CD8-positive, alpha-beta memory T cell (primary cell): ENCODE results near the gene NPTX2. TPM values are rescaled to one million over a fixed set of nuclear protein-coding genes. Genes with fewer than 3 reads are reported as not detected.
"Not testable (repeated sequence)": the region's sequence is repeated elsewhere in the genome, so short reads cannot be mapped to it uniquely, and the experiment has no call there.

Experiments
- CTCF ChIA-PET: fragments of 350-600 bp; sonication (Branson Sonifier 250); formaldehyde crosslinking; loops from one replicate; lab custom pipeline; 2021; ENCODE audit warnings: antibody characterized with exemption; lab: Charles Lee
- POLR2A ChIA-PET: fragments of 350-600 bp; sonication (Branson Sonifier 250); formaldehyde crosslinking; loops from one replicate; lab custom pipeline; 2021; ENCODE audit warnings: antibody characterized with exemption; lab: Charles Lee
- DNase-seq, 5 donors: peaks; one replicate each; pipeline versions ENCODE4 v3.0.0 to v3.0.0-alpha.2; 2020 to 2022; ENCODE audit warnings: mixed read lengths in 1 of 5
- H3K27ac ChIP-seq: one replicate; pipeline ENCODE4 v1.7.0; 2013; ENCODE audit warnings: low read depth, mild to moderate bottlenecking, low read length, moderate library complexity
- H3K27me3 ChIP-seq: 2 replicates; pipeline ENCODE4 v1.7.0; 2013; ENCODE audit warnings: low read length, mild to moderate bottlenecking; ENCODE audit not compliant: insufficient read depth, poor library complexity, severe bottlenecking
- H3K36me3 ChIP-seq: 2 replicates; pipeline ENCODE4 v1.7.0; 2013; ENCODE audit warnings: mild to moderate bottlenecking, low read length, moderate library complexity; ENCODE audit not compliant: insufficient read depth
- H3K4me1 ChIP-seq: 2 replicates; pipeline ENCODE4 v1.7.0; 2013; ENCODE audit warnings: mild to moderate bottlenecking, low read length, moderate library complexity; ENCODE audit not compliant: insufficient read depth
- H3K4me3 ChIP-seq: 2 replicates; pipeline ENCODE4 v1.7.0; 2013; ENCODE audit warnings: mild to moderate bottlenecking, low read length
- H3K9me3 ChIP-seq: 2 replicates; pipeline ENCODE4 v1.7.0; 2013; ENCODE audit warnings: mild to moderate bottlenecking, low read length
- H3K27ac Mint-ChIP-seq, 8 donors: one replicate each; pipeline ENCODE4 v1.8.0; 2020 to 2021; ENCODE audit warnings: mixed read lengths in 8 of 8, mild to moderate bottlenecking in 6 of 8, inconsistent platforms in 3 of 8, moderate library complexity in 3 of 8
- H3K27me3 Mint-ChIP-seq, 2 donors: one replicate each; pipeline ENCODE4 v1.8.0; 2020 to 2021; ENCODE audit warnings: mixed read lengths in 2 of 2, mild to moderate bottlenecking in 1 of 2, moderate library complexity in 1 of 2
- H3K36me3 Mint-ChIP-seq, 3 donors: one replicate each; pipeline ENCODE4 v1.8.0; 2020 to 2021; ENCODE audit warnings: mixed read lengths in 3 of 3, inconsistent platforms in 1 of 3, mild to moderate bottlenecking in 1 of 3
- H3K4me1 Mint-ChIP-seq, 3 donors: one replicate each; pipeline ENCODE4 v1.8.0; 2020 to 2021; ENCODE audit warnings: mixed read lengths in 3 of 3, inconsistent platforms in 1 of 3, mild to moderate bottlenecking in 1 of 3
- H3K4me3 Mint-ChIP-seq, 7 donors: one replicate each; pipeline ENCODE4 v1.8.0; 2020 to 2021; ENCODE audit warnings: mixed read lengths in 7 of 7, mild to moderate bottlenecking in 6 of 7, moderate library complexity in 4 of 7, inconsistent platforms in 2 of 7
- H3K9me3 Mint-ChIP-seq, 5 donors: one replicate each; pipeline ENCODE4 v1.8.0; 2020 to 2022; ENCODE audit warnings: mixed read lengths in 5 of 5, mild to moderate bottlenecking in 3 of 5, moderate library complexity in 2 of 5, inconsistent platforms in 1 of 5
- polyA plus RNA-seq: library from polyadenylated mRNA; unstranded; fragments of 300-500 nt; fragmentation: Illumina TruSeq; gene quantifications from one replicate; pipeline ENCODE4 v1.2.3, GENCODE V29; 2021
- total RNA-seq, 2 experiments: library from RNA; stranded (reverse); gene quantifications; one replicate each; pipeline ENCODE4 v1.2.3, GENCODE V29; 2021

NPTX2 gene, protein sequence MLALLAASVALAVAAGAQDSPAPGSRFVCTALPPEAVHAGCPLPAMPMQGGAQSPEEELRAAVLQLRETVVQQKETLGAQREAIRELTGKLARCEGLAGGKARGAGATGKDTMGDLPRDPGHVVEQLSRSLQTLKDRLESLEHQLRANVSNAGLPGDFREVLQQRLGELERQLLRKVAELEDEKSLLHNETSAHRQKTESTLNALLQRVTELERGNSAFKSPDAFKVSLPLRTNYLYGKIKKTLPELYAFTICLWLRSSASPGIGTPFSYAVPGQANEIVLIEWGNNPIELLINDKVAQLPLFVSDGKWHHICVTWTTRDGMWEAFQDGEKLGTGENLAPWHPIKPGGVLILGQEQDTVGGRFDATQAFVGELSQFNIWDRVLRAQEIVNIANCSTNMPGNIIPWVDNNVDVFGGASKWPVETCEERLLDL
- not detected for total RNA-seq
- 0.16 TPM for polyA plus RNA-seq

DNA sequence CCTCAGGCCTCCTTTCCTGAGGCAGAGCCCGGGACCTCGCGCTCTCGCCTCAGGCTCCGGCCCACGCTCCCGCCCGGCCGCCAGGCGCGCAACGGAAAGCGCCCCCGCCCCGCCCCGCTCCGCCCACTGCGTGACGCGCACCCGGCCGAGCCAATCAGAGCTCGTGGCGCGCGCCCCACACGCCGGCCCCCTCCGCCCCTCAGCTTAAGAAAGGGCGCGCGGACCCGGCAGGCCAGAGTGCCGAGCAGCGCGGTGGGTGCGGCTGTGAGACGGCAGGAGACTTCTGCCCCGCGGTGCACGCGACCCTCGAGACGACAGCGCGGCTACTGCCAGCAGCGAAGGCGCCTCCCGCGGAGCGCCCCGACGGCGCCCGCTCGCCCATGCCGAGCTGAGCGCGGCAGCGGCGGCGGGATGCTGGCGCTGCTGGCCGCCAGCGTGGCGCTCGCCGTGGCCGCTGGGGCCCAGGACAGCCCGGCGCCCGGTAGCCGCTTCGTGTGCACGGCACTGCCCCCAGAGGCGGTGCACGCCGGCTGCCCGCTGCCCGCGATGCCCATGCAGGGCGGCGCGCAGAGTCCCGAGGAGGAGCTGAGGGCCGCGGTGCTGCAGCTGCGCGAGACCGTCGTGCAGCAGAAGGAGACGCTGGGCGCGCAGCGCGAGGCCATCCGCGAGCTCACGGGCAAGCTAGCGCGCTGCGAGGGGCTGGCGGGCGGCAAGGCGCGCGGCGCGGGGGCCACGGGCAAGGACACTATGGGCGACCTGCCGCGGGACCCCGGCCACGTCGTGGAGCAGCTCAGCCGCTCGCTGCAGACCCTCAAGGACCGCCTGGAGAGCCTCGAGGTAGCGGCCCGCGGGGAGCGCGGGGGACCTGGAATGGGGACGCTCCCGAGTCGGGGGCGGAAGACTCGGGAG, at the start of gene NPTX2:
TSS of gene NPTX2 (plus strand) at position 235 of the 909 bp plus-strand sequence. CDS start at position 412, 177 bp downstream.
- H3K36me3 ChIP-seq: no peaks in the 10 kb centered on the region
- H3K27ac Mint-ChIP-seq: no peak within 1 kb of the TSS
- peaks cover 22 to 61% of the 10 kb centered on the region in 2 donors for H3K27me3 Mint-ChIP-seq
- H3K9me3 ChIP-seq: no peaks in the 10 kb centered on the region
- H3K4me3 ChIP-seq: no peak within 1 kb of the TSS
- H3K36me3 Mint-ChIP-seq: no peaks in the 10 kb centered on the region
- H3K4me3 Mint-ChIP-seq: peak within 1 kb of the TSS in 1 of 7 donors; percentile 15
- DNase-seq: no peak
- peaks cover 0 to 6% (median 4%) of the 10 kb centered on the region in 5 donors for H3K9me3 Mint-ChIP-seq
- CTCF ChIA-PET: no interaction called here
- H3K27me3 ChIP-seq: no peaks in the 10 kb centered on the region
- no peak within 1 kb of the TSS for H3K27ac ChIP-seq
- H3K4me1 ChIP-seq: no peaks in the 10 kb centered on the region
- peaks cover 7 to 8% (median 7%) of the 10 kb centered on the region in 3 donors for H3K4me1 Mint-ChIP-seq
- POLR2A ChIA-PET: no interaction called here

DNA sequence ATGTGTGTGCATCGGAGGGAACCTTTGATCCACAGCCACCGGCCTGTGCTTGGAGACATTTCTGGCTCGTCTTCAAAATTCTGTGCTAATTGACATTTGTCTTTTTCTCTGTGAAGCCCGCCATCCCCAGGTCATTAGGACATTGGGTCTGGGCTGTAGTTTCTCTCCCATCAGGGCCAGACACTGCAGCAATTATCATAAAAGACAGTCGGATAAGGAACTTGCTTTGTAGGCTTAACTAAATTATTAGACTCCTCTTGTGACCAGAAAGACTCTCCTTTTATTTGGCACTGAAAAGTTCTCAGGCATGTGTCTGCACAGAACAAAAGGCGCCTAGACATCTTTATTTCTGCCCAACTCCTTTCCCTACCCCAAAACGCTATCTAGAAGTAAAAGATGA, 49.1 kb upstream of the NPTX2 start:
- H3K4me3 Mint-ChIP-seq: no peak overlapping the region
- H3K9me3 Mint-ChIP-seq: peaks cover 0 to 11% (median 2%) of the 10 kb centered on the region in 5 donors
- no peaks in the 10 kb centered on the region for H3K27me3 ChIP-seq
- H3K4me3 ChIP-seq: no peak overlapping the region
- no peaks in the 10 kb centered on the region for H3K4me1 Mint-ChIP-seq
- H3K27ac ChIP-seq: no peak overlapping the region
- no peak overlapping the region for H3K27ac Mint-ChIP-seq
- no peaks in the 10 kb centered on the region for H3K36me3 ChIP-seq
- ChIA-PET CTCF (no interaction called here), POLR2A (no interaction called here)
- no peaks in the 10 kb centered on the region for H3K9me3 ChIP-seq
- no peaks in the 10 kb centered on the region for H3K4me1 ChIP-seq
- H3K27me3 Mint-ChIP-seq: peaks cover 12 to 22% of the 10 kb centered on the region in 2 donors
- peaks cover 0 to 4% (median 0%) of the 10 kb centered on the region in 3 donors for H3K36me3 Mint-ChIP-seq
- no peak for DNase-seq

DNA sequence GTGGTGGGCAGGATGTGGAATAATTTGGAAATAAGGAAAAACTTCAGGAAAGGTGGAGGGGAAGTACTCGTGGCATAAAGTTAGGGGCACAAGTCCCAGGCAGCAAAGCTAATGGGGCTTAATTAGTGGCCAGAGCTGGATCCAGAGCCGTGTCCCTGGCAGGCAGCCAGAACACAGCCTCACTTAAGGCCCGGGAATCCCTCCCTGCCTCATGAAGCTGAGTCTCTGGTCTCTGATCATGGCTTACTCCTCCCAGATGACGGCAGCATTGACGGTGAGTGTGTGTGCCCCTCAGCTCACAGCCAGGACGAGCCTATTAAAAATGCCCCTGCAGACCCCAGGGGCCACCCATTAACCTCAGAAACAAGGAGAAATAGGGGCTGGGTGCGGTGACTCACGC, 48.2 kb upstream of the NPTX2 start:
- no peaks in the 10 kb centered on the region for H3K9me3 ChIP-seq
- Mint-ChIP-seq H3K36me3 (peaks cover 0 to 4% (median 0%) of the 10 kb centered on the region in 3 donors), H3K9me3 (peaks cover 0 to 12% (median 2%) of the 10 kb centered on the region in 5 donors), H3K4me1 (no peaks in the 10 kb centered on the region), H3K27me3 (peaks cover 13 to 18% of the 10 kb centered on the region in 2 donors), H3K4me3 (no peak overlapping the region), H3K27ac (no peak overlapping the region)
- no peak overlapping the region for H3K27ac ChIP-seq
- H3K36me3 ChIP-seq: no peaks in the 10 kb centered on the region
- POLR2A ChIA-PET: no interaction called here
- no peak for DNase-seq
- CTCF ChIA-PET: no interaction called here
- H3K27me3 ChIP-seq: no peaks in the 10 kb centered on the region
- no peak overlapping the region for H3K4me3 ChIP-seq
- no peaks in the 10 kb centered on the region for H3K4me1 ChIP-seq

DNA sequence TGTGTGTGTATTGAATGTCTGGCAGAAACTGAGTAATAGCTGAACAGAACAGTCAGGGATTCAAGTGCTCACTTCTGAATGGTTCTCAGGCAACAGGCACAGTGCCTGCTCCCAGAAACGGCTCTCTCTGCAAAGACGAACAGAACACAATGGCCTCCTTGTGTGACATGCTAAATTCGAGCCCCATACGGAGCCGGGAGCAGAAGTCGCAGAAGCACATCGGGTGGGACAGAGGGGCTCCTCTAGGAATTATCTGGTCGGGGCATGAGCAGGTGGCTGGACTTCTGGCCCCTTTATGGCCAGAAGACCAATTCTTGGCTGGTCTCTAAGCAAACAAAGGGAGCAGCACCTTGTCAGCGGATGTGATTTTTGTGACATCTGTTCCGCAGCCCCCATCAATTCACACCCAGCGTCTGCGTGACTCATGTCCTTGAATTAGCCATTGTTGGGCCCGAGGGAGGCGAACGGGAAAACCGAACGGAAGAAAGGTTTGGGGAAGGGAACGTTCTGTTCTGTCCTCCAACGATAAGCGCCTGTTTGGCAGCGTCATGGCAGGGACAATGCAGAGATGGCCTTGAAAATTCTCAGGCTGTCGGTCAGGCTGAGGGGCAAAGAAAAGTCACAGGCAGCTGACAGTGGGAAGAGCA, 47.3 kb upstream of the NPTX2 start:
- Histone ChIP-seq H3K27ac (no peak overlapping the region), H3K9me3 (no peaks in the 10 kb centered on the region), H3K4me1 (no peaks in the 10 kb centered on the region), H3K4me3 (no peak overlapping the region), H3K27me3 (no peaks in the 10 kb centered on the region), H3K36me3 (no peaks in the 10 kb centered on the region)
- Mint-ChIP-seq H3K27me3 (peaks cover 13 to 16% of the 10 kb centered on the region in 2 donors), H3K27ac (no peak overlapping the region), H3K4me1 (no peaks in the 10 kb centered on the region), H3K9me3 (peaks cover 3 to 17% (median 4%) of the 10 kb centered on the region in 5 donors), H3K36me3 (peaks cover 0 to 2% (median 0%) of the 10 kb centered on the region in 3 donors), H3K4me3 (no peak overlapping the region)
- ChIA-PET CTCF (no interaction called here), POLR2A (no interaction called here)
- no peak for DNase-seq

DNA sequence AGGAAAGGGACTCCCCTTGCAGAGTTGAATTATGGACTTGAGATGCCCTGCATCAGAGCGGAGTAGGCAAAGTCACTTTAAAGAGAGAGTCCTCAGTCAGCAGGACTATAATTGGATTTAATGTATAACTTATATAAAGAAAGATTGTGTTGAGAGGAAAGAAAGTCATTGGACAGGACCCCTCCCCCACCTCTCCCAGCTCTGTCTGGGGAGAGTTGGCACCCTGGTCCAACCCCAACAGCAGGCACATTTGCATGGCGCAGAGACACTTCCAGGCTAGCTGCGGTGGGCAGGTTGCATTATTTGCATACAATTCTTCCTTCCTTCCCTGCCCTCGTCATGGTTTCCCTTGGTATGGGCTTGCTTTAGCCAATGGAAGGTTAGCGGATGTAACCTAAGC, 46.1 kb upstream of the NPTX2 start:
- peaks cover 11 to 13% of the 10 kb centered on the region in 2 donors for H3K27me3 Mint-ChIP-seq
- Histone ChIP-seq H3K4me3 (no peak overlapping the region), H3K9me3 (no peaks in the 10 kb centered on the region), H3K27ac (no peak overlapping the region), H3K4me1 (no peaks in the 10 kb centered on the region), H3K27me3 (no peaks in the 10 kb centered on the region), H3K36me3 (no peaks in the 10 kb centered on the region)
- DNase-seq: no peak
- no peaks in the 10 kb centered on the region for H3K36me3 Mint-ChIP-seq
- no peak overlapping the region for H3K4me3 Mint-ChIP-seq
- ChIA-PET CTCF (no interaction called here), POLR2A (no interaction called here)
- no peaks in the 10 kb centered on the region for H3K4me1 Mint-ChIP-seq
- no peak overlapping the region for H3K27ac Mint-ChIP-seq
- H3K9me3 Mint-ChIP-seq: peaks cover 11 to 24% (median 14%) of the 10 kb centered on the region in 5 donors

DNA sequence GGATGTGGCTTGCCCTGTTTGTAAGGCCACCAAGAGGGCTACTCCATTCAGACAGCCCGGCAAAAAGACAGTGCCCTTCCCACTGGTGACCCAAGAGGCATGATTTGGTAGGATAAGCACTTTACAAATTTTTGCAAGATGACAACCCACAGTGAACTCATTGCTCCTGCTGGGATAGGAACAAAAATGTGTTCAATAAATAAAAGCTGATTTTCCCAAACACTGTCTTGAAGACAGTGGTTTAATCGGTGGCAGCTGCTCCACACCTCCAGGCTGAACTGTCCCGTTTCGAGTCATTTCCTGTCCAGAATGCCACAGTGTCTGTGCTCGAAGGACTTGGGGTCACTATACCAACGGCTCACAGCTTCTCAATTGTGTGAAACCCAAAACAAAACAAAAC, 45.1 kb upstream of the NPTX2 start:
- H3K36me3 Mint-ChIP-seq: no peaks in the 10 kb centered on the region
- no peaks in the 10 kb centered on the region for H3K4me1 Mint-ChIP-seq
- Histone ChIP-seq H3K4me1 (no peaks in the 10 kb centered on the region), H3K9me3 (no peaks in the 10 kb centered on the region), H3K36me3 (no peaks in the 10 kb centered on the region), H3K27ac (no peak overlapping the region), H3K4me3 (no peak overlapping the region), H3K27me3 (no peaks in the 10 kb centered on the region)
- peaks cover 16 to 27% (median 19%) of the 10 kb centered on the region in 5 donors for H3K9me3 Mint-ChIP-seq
- H3K4me3 Mint-ChIP-seq: no peak overlapping the region
- POLR2A ChIA-PET: no interaction called here
- CTCF ChIA-PET: no interaction called here
- no peak for DNase-seq
- H3K27ac Mint-ChIP-seq: no peak overlapping the region
- peaks cover 6 to 8% of the 10 kb centered on the region in 2 donors for H3K27me3 Mint-ChIP-seq

DNA sequence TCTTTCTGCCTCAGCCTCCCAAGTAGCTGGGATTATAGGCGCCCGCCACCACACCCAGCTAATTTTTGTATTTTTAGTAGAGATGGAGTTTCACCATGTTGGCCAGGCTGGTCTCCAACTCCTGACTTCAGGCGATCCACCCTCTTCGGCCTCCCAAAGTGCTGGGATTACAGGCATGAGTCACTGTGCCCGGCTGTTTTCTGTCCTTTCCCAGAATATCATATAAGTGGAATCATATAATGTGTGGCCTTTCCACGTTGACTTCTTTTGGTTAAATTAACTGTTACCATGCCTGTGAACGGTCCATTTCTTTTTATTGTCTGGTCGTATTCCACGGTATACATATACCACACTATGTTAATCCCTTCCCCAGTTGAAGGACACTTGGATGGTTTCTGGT, 44.4 kb upstream of the NPTX2 start:
- H3K27me3 ChIP-seq, H3K4me1 ChIP-seq, H3K4me3 ChIP-seq, H3K27me3 Mint-ChIP-seq, H3K4me3 Mint-ChIP-seq, H3K27ac ChIP-seq, CTCF ChIA-PET, POLR2A ChIA-PET, H3K4me1 Mint-ChIP-seq, H3K36me3 Mint-ChIP-seq, DNase-seq, H3K9me3 ChIP-seq, H3K36me3 ChIP-seq: not testable (repeated sequence)
- Mint-ChIP-seq H3K9me3 (peaks cover 16 to 29% (median 20%) of the 10 kb centered on the region in 5 donors), H3K27ac (peak overlapping the region in 1 of 8 donors; percentile 54)
